HG03196 (cell line): ENCODE measurements around the gene GPR157.

Experiments
- ATAC-seq: cut with Tn5 transposase; IDR thresholded peaks from one replicate; pipeline ENCODE4 v1.9.1; 2021; ENCODE audit not compliant: unreplicated experiment

The GPR157 gene

GRCh38 chr1:9065213-9065751, 63.6 kb downstream of the GPR157 start:
- ATAC-seq = no peak

- no peak for ATAC-seq
Observed at GRCh38 chr1:9062846-9063245, 66.1 kb downstream of the GPR157 start.

GRCh38 chr1:9062021-9062471, 66.9 kb downstream of the GPR157 start:
- ATAC-seq = no peak

GRCh38 chr1:9061252-9061960, 67.5 kb downstream of the GPR157 start:
- ATAC-seq = no peak

- no peak for ATAC-seq
Observed at GRCh38 chr1:9059891-9060744, 68.8 kb downstream of the GPR157 start.

GRCh38 chr1:9058465-9058864, 70.4 kb downstream of the GPR157 start:
- ATAC-seq = no peak

GRCh38 chr1:9057851-9058250, 71.1 kb downstream of the GPR157 start:
- ATAC-seq = no peak

- no peak for ATAC-seq
Observed at GRCh38 chr1:9052272-9053049, 76.4 kb downstream of the GPR157 start.

GRCh38 chr1:9051379-9051778, 77.5 kb downstream of the GPR157 start:
- no peak for ATAC-seq

- no peak for ATAC-seq
Observed at GRCh38 chr1:9050803-9051202, 78.1 kb downstream of the GPR157 start.
